H9 (cell line): ENCODE measurements around the gene WSB1. TPM values are rescaled to one million over a fixed set of nuclear protein-coding genes. Genes with fewer than 3 reads are reported as not detected.

Experiments used
- DNase-seq: peaks from one replicate; pipeline ENCODE4 v3.0.0-alpha.2; 2017
- H2AFZ ChIP-seq: one replicate; pipeline ENCODE4 v1.6.1; 2013; ENCODE audit warnings: mild to moderate bottlenecking, low read length, control low read depth, moderate library complexity
- H2AK5ac ChIP-seq: 2 replicates; pipeline ENCODE4 v1.6.1; 2013; ENCODE audit warnings: low read length, control low read depth, mixed read lengths; ENCODE audit not compliant: insufficient read length
- H2BK120ac ChIP-seq: one replicate; pipeline ENCODE4 v1.6.1; 2013; ENCODE audit warnings: low read depth, mild to moderate bottlenecking, low read length, control low read depth, inconsistent platforms; ENCODE audit not compliant: poor library complexity, severe bottlenecking
- H2BK12ac ChIP-seq: 2 replicates; pipeline ENCODE4 v1.6.1; 2013; ENCODE audit warnings: low read length, control low read depth, mixed read lengths, low read depth; ENCODE audit not compliant: insufficient read length
- H2BK15ac ChIP-seq: 2 replicates; pipeline ENCODE4 v1.6.1; 2013; ENCODE audit warnings: low read depth, low read length, control low read depth
- H2BK20ac ChIP-seq: one replicate; pipeline ENCODE4 v1.6.1; 2013; ENCODE audit warnings: low read depth, mild to moderate bottlenecking, low read length, control low read depth, inconsistent platforms; ENCODE audit not compliant: poor library complexity, severe bottlenecking
- H2BK5ac ChIP-seq: 2 replicates; pipeline ENCODE4 v1.6.1; 2013; ENCODE audit warnings: low read length, control low read depth, mixed read lengths; ENCODE audit not compliant: insufficient read length
- H3K14ac ChIP-seq: 2 replicates; pipeline ENCODE4 v1.6.1; 2013; ENCODE audit warnings: low read length, control low read depth; ENCODE audit not compliant: insufficient read depth
- H3K18ac ChIP-seq: 2 replicates; pipeline ENCODE4 v1.6.1; 2013; ENCODE audit warnings: low read depth, mild to moderate bottlenecking, mixed read lengths, low read length, control low read depth; ENCODE audit not compliant: insufficient read length
- H3K23ac ChIP-seq: 2 replicates; pipeline ENCODE4 v1.6.1; 2013; ENCODE audit warnings: low read length, control low read depth, mixed read lengths, low read depth; ENCODE audit not compliant: insufficient read length
- H3K23me2 ChIP-seq: 2 replicates; pipeline ENCODE4 v1.6.1; 2013; ENCODE audit warnings: low read depth, mild to moderate bottlenecking, mixed read lengths, low read length, control low read depth; ENCODE audit not compliant: insufficient read length, poor library complexity, severe bottlenecking
- H3K27ac ChIP-seq: 2 replicates; pipeline ENCODE4 v1.5.1; 2013; ENCODE audit warnings: low read length, control low read depth, mixed read lengths, low read depth; ENCODE audit not compliant: insufficient read length
- H3K27me3 ChIP-seq: 2 replicates; pipeline ENCODE4 v1.6.1; 2013; ENCODE audit warnings: low read length, control low read depth, inconsistent platforms; ENCODE audit not compliant: insufficient read depth
- H3K4ac ChIP-seq: 2 replicates; pipeline ENCODE4 v1.6.1; 2013; ENCODE audit warnings: low read depth, mild to moderate bottlenecking, control low read depth, inconsistent platforms, low read length, moderate library complexity
- H3K4me1 ChIP-seq: 2 replicates; pipeline ENCODE4 v1.6.1; 2013; ENCODE audit warnings: low read length, control low read depth, inconsistent platforms; ENCODE audit not compliant: insufficient read depth
- H3K4me2 ChIP-seq: 2 replicates; pipeline ENCODE4 v1.6.1; 2013; ENCODE audit warnings: low read length, control low read depth, mixed read lengths; ENCODE audit not compliant: insufficient read length, insufficient read depth
- H3K56ac ChIP-seq: 2 replicates; pipeline ENCODE4 v1.6.1; 2013; ENCODE audit warnings: low read depth, mild to moderate bottlenecking, mixed read lengths, low read length, control low read depth; ENCODE audit not compliant: insufficient read length
- H3K79me1 ChIP-seq: 2 replicates; pipeline ENCODE4 v1.6.1; 2013; ENCODE audit warnings: low read depth, mild to moderate bottlenecking, moderate library complexity, low read length, control low read depth, inconsistent platforms; ENCODE audit not compliant: insufficient read depth, poor library complexity, severe bottlenecking
- H3K79me2 ChIP-seq: 2 replicates; pipeline ENCODE4 v1.6.1; 2013; ENCODE audit warnings: low read length, control low read depth, inconsistent platforms; ENCODE audit not compliant: insufficient read depth
- H3K9ac ChIP-seq: 2 replicates; pipeline ENCODE4 v1.6.1; 2013; ENCODE audit warnings: low read length, control low read depth, mixed read lengths; ENCODE audit not compliant: insufficient read length; ENCODE audit errors: extremely low read depth
- H3K9me3 ChIP-seq: one replicate; pipeline ENCODE4 v1.6.1; 2013; ENCODE audit warnings: low read depth, low read length, inconsistent platforms; ENCODE audit not compliant: control insufficient read depth
- H3T11ph ChIP-seq: one replicate; pipeline ENCODE4 v1.6.1; 2013; ENCODE audit warnings: mild to moderate bottlenecking, low read length, control low read depth, inconsistent platforms
- H4K20me1 ChIP-seq: one replicate; pipeline ENCODE4 v1.6.1; 2013; ENCODE audit not compliant: control insufficient read depth, insufficient read length, insufficient read depth
- H4K5ac ChIP-seq: 2 replicates; pipeline ENCODE4 v1.6.1; 2013; ENCODE audit warnings: low read depth, mild to moderate bottlenecking, mixed read lengths, low read length, control low read depth; ENCODE audit not compliant: insufficient read length
- H4K8ac ChIP-seq: replicated peaks from 2 replicates; pipeline ENCODE4 v1.6.1; 2013; ENCODE audit warnings: low read length, control low read depth, mixed read lengths, low read depth; ENCODE audit not compliant: insufficient read length
- H4K91ac ChIP-seq: 2 replicates; pipeline ENCODE4 v1.6.1; 2013; ENCODE audit warnings: low read depth, mild to moderate bottlenecking, moderate library complexity, mixed read lengths, low read length, control low read depth; ENCODE audit not compliant: insufficient read length
- H3K27ac Mint-ChIP-seq, 3 experiments: 2 replicates in 2 of 3; 3 replicates in 1 of 3; pipeline ENCODE4 v1.8.0; 2020 to 2021; ENCODE audit warnings: mixed read lengths in 3 of 3, mild to moderate bottlenecking in 1 of 3, moderate library complexity in 1 of 3
- H3K27me3 Mint-ChIP-seq: 2 replicates; pipeline ENCODE4 v1.8.0; 2021; ENCODE audit warnings: low read depth, mild to moderate bottlenecking, moderate library complexity, mixed read lengths
- H3K36me3 Mint-ChIP-seq, 3 experiments: 2 replicates in 2 of 3; 3 replicates in 1 of 3; pipeline ENCODE4 v1.8.0; 2020 to 2021; ENCODE audit warnings: low read depth in 3 of 3, mixed read lengths in 3 of 3; ENCODE audit not compliant: insufficient read depth in 1 of 3
- H3K4me1 Mint-ChIP-seq, 2 experiments: 2 replicates each; pipeline ENCODE4 v1.8.0; 2020; ENCODE audit warnings: mixed read lengths in 2 of 2
- H3K4me3 Mint-ChIP-seq, 2 experiments: 2 replicates in 1 of 2; 3 replicates in 1 of 2; pipeline ENCODE4 v1.8.0; 2020 to 2021; ENCODE audit warnings: mild to moderate bottlenecking in 2 of 2, mixed read lengths in 2 of 2, moderate library complexity in 1 of 2
- H3K9me3 Mint-ChIP-seq, 2 experiments: 2 replicates in 1 of 2; 3 replicates in 1 of 2; pipeline ENCODE4 v1.8.0; 2020; ENCODE audit warnings: mild to moderate bottlenecking in 2 of 2, mixed read lengths in 2 of 2, moderate library complexity in 1 of 2
- CTCF ChIP-seq: fragments of 200-600 bp; sonication (generic); conservative IDR thresholded peaks from 3 replicates; pipeline ENCODE4 v1.8.0; 2021; ENCODE audit warnings: antibody characterized with exemption, mild to moderate bottlenecking
- WGBS: extraction: QIAGEN DNeasy Blood & Tissue Kit; methylation state at CpG from one replicate; pipeline ENCODE4 v1.1.7; 2013; ENCODE audit warnings: missing lambda C conversion rate, low lambda C conversion rate, mixed read lengths; ENCODE audit not compliant: insufficient read length; ENCODE audit errors: extremely low coverage; 5-methylcytosine and 5-hydroxymethylcytosine counted together
- total RNA-seq: library from RNA; stranded (reverse); gene quantifications from 2 replicates; pipeline ENCODE4 v1.2.1, GENCODE V29; 2021

Gene WSB1
- total RNA-seq, 1 experiment from 2014 or later, result 187 TPM

- Histone ChIP-seq H4K91ac (no peak overlapping the region), H2AK5ac (no peak overlapping the region), H3K79me1 (no peaks in the 10 kb centered on the region), H3K27me3 (no peaks in the 10 kb centered on the region), H2BK120ac (no peak overlapping the region), H4K20me1 (no peaks in the 10 kb centered on the region), H3K23ac (no peak overlapping the region), H2BK20ac (no peak overlapping the region), H3K27ac (no peak overlapping the region), H3K9ac (no peak overlapping the region), H4K8ac (no peak overlapping the region), H4K5ac (no peak overlapping the region), H3K4me1 (peaks cover 6% of the 10 kb centered on the region; the same call in 1 of the 2 replicates), H3T11ph (no peak overlapping the region), H3K18ac (no peak overlapping the region), H2AFZ (no peak overlapping the region), H3K79me2 (no peaks in the 10 kb centered on the region), H2BK15ac (no peak overlapping the region), H2BK12ac (no peak overlapping the region), H3K56ac (no peak overlapping the region), H3K9me3 (no peaks in the 10 kb centered on the region), H3K4me2 (no peak overlapping the region), H2BK5ac (no peak overlapping the region), H3K4ac (no peak overlapping the region), H3K14ac (no peak overlapping the region), H3K23me2 (peaks cover 3% of the 10 kb centered on the region)
- Mint-ChIP-seq H3K4me3 (no peak overlapping the region), H3K27me3 (peaks cover 2% of the 10 kb centered on the region), H3K9me3 (no peaks in the 10 kb centered on the region), H3K27ac (no peak overlapping the region), H3K4me1 (peaks cover 60 to 67% of the 10 kb centered on the region in 2 experiments), H3K36me3 (no peaks in the 10 kb centered on the region)
- whole genome bisulfite sequencing, result no CpG with 5 or more reads among the region's 3 CpGs
- no peak for TF ChIP-seq CTCF
- no peak for DNase-seq
Measured at GRCh38 chr17:27336184-27336583, 42.3 kb downstream of the WSB1 start.
